Suppressor macrophage treated with lipopolysaccharide for 4 hours (primary cell): ENCODE measurements around the gene WDR5B.
A peak's percentile ranks its signal among the peaks of the same experiment; 100 is the strongest.

Experiments
- DNase-seq: peaks from one replicate; pipeline ENCODE4 v3.0.0-alpha.2; 2020

Gene WDR5B

DNA sequence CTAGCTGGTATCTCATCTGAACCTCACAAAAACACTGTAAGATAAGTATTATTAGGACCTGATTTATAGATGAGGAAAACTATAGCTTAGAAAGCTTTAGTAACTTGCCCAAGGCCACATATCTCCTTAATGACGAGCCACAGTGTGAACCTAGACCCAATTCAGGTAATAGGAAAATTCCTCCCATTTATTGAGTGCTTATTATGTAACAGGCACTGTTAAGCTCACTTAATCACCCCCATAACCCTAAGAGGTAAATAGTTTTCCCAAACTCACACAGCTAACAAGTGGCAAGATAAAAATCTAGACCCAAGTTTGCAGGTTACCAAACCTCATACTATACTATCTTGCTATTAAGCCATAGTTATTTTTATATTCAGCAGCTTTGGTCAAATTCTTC is 7.9 kb downstream of the WDR5B start:
- no peak for DNase-seq

DNA sequence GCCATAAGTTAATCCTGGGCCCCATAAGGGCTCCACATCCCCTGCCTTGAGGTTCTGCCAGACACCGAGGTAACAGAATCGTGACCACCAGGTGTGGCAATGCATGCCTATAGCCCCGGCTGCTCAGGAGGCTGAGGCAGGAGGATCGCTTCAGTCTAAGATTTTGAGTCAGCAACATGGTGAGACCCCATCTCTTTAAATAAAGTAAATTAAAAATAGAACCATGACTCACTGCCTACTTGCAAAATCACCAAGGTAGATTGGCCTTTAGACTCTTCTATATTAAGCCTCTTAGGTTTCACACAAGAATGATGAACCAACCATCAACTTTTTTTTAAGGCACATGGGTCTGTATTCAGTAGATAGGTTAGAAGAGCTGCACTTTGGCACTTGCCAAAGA is 9.7 kb downstream of the WDR5B start:
- no peak for DNase-seq

DNA sequence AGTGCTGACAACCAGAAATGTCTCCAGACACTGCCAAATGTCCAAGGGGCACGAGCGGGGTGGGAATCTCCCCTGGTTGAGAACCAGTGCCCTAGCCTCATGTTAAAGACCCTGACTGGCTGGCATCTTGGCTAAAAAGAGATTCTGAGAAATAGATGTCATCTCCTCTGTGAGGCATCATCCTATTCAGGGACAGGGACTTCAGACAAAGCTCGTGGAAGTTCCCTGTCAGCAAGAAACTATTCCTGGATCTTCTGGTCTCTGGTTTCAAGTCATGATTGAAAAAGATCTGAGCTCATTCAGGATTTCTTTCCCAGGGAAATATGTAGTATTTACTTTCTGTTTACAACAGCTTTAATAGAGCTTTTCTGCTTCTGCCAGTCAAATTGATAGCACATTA is 10.8 kb downstream of the WDR5B start:
- DNase-seq: peak; percentile 45

DNA sequence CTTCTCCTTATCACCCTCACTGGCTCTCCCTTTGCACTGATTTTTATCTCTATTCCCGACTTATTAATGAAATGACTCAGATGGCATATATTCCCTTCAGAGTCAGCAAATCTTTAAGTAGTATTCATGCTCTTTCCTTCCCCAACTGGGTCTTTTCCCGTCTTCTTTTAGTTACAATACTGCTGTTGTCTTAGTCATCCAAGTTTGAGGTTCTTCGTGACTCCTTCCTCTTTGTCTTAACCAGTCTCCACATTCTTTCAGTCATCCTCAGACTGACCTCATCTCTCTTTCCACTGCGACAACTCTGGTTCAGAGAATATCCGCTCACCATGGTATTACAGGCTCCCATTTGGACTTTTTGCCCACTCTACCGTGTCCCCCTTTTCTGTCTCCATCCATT is 12.4 kb downstream of the WDR5B start:
- DNase-seq: peak; percentile 80

DNA sequence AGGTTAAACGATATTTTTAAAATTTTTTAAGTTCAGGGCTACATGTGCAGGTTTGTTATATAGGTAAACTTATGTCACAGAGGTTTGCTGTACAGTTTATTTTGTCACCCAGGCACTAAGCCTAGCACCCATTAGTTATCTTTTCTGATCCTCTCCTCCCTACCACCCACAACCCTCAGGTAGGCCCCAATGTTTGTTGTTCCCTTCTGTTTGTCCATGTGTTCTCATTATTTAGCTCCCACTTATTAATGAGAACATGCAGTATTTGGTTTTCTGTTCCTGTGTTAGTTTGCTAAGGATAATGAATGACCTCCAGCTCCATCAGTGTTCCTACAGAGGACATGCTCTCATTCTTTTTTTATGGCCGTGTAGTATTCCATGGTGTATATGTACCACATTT is 16.9 kb downstream of the WDR5B start:
- DNase-seq: no peak

DNA sequence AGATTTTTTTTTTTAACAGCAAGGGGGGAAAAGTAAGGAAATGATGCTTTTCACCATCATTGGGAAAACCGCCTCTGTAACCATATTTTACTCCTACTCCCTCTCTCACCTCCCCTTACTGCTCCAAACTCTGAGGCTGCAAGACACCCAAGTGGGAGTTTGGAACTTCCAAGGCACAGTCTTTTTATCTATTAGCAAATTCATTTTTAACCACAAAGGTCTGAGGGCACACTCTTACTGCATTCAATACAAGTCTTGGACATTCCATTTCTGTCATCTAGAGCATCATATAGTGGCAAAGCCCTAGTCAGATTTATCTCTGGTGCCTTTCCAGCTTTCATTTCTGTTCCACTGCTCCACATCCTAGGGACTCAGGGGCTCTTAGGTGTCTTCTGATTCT is 18.7 kb downstream of the WDR5B start:
- DNase-seq: no peak

DNA sequence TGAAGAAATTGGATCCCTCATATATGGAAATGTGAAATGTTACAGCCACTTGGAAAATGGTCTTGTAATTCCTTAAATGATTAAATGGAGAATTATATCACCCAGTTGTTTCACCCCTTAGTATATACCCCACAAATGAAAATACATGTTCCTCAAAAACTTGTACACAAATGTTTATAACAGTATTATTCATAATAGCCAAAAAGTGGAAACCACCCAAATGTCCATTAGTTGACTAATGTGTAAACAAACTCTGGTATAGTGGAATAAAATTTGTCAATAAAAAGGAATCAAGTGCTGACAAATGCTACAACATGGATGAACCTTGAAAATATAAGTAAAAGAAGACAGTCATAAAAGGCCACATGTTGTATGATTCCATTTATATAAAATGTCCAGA is 19.4 kb downstream of the WDR5B start:
- DNase-seq: no peak

DNA sequence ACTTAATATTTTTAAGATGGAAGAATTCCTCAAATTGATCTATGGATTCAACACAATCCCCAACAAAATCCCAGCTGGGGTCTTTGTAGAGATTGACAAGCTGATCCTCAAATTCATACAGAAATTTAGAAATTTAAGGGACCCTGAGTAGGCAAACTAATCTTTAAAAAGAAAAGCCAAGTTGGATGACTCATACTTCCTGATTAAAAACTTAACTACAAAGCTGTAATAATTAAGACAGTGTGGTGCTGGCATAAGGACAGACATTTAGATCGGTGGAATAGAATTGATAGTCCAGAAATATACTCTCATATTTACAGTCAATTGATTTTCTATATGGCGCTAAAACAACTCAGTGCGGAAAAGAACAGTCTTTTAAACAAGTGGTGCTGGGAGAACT is 20.3 kb downstream of the WDR5B start:
- no peak for DNase-seq

DNA sequence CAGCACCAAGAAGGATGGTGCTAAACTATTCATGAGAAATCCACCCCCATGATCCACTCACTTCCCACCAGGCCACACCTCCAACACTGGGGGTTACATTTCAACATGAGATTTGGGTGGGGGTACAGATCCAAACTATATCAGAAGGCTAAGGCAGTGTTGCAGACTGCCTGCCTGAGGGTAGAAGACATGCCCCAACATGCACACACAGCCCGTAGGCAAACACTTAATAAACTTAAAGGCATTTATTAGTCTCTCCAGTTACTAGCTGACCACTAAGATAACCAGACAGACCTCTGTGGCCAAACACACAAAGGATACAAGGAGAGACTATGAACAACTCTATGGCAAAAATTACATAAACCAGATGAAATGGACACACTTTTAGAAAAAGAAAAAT is 21.7 kb downstream of the WDR5B start:
- no peak for DNase-seq

DNA sequence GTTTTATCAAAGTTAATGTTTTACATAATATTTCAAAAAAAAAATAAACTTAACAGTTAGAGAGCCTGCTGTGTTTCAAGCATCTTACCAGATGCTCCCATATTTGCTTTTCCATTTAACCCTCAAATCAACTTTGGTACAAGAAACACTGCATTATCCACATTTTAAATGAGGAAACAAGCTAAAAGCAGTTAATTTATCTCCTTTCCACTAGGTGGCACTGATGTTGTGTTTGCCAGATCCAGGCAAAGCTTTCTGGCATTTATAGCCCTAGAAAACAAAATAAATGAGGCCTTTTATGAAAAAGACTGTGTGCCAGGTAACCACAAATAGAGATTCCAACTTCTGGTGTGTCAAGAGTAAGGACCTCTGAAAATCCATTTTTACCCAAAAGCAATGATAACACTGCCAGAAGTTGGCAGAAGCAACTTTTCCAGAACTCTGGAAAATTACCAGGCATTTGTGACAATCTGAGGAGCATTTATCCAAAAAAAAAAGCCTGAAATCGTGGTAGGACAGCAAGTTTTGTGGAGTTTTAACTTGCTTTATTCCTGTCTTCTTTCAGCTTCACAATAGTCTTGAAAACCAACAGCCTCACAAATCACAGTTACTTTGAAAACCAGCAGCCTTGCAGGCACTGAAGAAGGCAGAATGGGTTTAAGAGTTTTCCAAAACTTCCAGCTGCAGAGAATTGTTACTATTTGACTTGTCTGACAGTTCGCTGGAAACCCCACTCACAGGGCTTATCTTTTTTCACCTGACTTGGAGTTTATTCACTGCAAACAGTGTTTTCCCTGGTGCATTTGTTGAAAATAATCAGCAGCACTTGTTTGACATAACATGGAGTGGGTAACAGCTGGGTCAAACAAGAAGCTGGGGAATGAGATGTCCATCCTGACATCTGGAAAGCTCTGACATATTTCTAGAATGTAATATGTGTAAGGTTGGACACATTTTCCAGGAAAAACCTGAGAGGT is 22.7 kb downstream of the WDR5B start:
- DNase-seq: peak; percentile 74

DNA sequence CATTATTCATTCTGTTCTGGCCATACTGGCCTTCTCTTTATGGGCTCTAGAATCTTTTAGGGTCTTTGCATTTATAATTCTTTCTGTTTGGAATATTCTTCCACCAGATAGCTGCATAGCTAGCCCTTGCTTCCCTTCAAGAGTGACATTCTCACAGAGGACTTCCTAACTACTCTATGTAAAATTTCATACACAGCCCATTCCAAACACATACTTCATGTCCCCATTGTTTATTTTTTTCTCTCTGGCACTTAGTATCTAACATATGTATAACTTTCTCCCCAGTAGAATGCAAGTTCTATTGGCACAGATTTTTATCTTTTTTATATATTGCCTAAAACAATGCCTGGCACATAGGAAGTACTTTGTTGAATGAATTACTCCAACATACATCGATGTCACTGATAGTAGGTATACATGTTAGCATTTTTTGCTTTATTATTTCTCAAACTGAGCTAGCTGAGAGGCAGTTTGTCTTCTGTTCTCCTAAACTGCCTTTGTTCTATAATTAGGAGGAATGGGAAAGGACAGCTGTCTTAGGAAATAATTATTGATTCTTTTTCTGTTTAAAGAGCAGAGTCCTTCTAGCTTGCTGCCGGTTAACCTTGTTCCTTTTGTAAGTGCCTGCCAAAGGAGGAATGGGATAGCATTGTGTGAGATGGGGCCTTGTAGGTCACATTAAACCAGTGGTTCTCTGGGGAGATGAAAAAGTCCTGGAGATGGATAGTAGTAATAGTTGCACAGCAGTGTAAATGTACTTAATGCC is 24.0 kb downstream of the WDR5B start:
- no peak for DNase-seq

DNA sequence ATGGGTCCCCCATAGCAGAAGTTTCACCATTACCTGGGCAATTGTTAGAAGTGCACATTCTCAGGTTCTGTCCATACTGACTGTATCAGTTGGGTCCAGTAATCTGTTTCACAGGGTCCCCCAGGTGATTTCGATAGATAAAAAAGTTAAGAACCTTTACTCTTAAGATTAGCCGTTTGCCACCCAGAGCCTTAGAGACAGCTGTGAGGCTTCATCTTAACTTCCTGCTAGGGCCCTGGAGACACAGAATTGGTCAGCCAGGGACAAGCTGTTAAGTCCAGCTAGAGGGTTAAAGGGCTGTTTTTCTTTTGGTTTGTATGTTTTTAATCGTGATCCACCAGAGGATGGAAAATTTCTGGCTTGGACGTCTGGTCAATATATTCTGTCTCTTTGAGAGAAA is 25.2 kb downstream of the WDR5B start:
- no peak for DNase-seq

DNA sequence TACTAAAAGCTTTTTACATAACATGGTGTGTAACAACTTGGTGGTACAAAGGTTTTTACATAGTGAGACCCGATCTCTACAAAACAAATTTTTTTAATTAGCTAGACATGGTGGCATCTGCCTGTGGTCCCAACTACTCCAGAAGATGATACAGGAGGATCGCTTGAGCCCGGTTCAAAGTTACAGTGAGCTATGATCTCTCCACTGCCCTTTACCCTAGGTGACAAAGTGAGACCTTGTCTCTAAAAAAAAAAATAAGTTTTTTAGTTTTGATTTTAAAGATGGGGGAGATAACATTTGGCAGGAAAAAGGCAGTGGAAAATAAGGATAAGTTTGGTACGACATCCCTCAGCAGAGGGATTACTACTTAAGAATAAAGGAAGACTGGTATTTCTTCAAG is 26.0 kb downstream of the WDR5B start:
- DNase-seq: no peak

DNA sequence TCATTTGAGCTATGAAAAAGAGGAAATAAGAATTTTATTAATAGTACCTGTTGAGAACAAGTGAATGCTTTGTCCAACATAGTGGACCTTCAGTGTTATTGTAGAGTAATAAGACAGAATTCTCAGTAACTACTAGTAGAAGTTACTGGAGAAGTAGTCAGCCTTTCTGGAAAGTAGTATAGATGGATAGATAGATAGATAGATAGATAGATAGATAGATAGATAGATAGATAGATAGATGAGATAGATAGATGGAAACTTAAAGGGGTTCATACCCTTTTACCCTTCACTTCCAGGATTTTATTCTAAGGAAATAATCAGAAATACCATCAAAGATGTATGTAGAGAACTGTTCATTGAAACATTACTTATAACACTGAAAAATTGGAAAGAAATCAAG is 26.7 kb downstream of the WDR5B start:
- DNase-seq: no peak

DNA sequence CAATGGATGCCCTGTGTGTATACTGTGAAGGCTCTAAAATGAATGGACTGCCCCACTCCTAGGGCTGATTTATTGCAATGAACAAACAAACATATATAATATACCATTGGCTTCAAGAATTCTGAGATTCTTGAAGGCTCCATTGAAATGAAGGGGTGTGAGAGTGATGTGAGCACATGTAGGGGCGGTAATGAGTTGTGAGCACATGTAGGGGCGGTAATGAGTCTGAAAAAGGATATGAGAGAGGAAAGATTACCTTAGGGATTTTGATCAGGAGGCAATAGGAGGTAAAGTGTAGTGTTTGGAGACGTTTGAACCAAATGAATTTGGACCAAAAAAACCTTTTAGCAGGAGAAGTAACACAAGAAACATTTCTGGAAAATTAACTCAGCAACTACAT is 28.2 kb downstream of the WDR5B start:
- no peak for DNase-seq

DNA sequence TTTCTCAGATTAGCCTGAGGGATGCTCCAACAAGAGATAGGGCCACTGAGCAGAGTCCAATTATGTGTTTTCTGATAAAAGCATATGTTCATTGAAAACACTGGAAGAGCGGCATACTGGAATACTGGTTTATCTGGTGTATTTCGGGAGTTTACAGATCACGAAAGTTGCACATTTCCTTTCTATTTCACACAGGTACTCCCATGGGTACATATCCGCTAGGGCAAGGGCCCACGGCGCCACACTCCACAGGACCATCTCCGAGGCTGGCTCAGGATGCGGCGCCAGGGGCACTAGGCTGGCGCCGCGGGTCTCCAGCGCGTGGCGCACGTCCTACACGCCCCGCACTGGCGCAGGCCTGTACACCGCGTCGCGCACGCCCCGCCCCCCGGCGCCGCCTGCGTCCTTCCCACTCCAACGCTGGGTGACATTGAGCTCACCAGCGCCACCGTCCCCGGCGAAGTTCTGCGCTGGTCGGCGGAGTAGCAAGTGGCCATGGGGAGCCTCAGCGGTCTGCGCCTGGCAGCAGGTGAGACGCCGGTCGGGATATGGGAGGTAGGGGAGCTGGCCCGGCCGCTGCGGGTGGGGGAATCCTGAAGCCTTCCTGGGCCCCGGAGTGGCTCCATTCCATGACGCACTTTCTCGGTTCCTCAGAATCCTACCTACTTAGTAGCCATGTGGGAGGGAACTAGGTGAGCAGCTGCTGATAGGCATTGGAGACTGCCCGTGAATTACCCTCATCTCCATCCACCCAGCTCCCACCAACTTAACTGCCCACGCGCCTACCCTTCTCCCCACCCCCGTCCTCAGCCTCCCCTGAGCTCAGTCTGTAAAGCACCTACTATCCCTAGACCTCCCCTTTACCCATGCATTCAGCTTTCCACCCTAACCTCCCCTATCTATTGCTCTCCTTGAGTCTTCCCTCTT is 31.8 kb downstream of the WDR5B start, which contains the start of gene FAM162A:
TSS of gene FAM162A (plus strand) at position 412 of the 927 bp plus-strand sequence. CDS start at position 496, 84 bp downstream.
- peak; percentile 99 for DNase-seq

DNA sequence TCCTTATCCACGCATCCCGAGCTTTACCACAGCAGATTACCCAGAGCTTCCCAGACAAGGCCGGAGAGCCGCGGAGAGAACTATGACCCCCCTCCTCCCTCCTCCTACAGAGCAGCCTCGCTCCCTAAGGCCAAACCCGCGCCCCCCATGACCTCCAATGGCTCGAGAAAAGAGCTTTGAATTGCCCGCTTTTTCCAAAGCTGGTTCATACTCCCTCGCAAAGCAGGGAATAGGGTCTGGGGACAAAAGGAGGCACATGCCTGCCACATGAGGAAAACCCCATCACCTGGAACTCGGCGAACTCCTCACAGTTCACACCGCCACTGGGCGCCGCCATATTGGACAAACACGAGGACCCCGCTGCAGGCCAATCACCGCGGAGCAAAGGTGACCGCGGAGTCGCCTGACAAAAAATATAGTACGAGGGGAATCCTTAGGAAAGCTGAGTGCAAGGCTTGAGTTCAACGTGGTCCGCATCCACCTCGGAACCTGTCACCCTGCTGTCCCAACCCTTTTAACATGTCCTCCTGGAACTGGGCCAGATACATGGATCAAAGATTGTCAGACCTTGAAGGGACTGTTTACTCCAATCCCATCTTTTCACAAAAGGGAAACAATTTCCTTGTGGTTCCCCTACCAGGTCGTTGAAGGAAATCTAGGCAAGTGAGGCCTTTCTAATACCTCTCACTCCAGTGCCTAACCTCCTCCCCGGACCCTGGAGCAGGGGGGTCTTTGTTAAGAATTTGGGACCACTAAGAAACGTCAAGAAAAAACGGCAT is 32.8 kb downstream of the WDR5B start, which contains the start of gene MIX23:
TSS of gene MIX23 (minus strand) at position 344 of the 779 bp plus-strand sequence. CDS start at position 337, 7 bp downstream.
- peak; percentile 89 for DNase-seq

DNA sequence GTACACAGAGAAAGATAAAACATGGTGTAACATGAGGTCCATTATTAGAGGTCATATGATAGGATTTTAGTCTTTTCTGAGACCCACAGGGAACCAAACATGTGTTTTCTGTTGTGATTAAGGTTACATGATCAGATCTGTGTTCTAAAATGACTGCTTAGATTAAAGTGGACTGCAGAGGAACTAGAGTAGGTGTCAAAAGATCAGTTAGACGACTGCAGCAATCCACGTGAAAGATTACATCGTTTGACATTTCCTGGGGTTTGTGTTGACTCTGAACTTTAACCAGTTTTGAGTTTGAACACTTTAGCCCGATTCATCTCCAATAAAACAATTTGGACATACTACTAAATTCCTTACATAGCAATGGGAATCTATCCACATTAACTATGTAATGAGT is 37.9 kb downstream of the WDR5B start:
- peak; percentile 16 for DNase-seq

DNA sequence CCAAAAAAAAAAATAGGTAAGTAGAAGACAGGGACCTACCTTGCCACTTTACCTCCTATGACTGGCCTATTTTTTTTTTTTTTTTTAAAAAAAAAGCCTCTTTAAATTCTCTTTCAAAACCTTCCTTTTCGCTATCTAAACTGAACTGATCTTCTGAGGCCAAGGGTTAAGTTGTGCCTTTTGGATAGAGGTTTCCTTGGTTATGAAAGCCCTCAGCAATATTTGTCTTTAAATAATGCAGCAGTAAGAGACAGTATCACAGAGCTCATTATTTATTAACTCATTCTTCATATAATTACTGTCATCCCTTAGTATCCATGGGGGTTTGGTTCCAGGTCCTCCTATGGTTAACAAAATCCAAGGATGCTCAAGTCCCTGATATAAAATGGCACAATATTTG is 41.8 kb downstream of the WDR5B start:
- no peak for DNase-seq

DNA sequence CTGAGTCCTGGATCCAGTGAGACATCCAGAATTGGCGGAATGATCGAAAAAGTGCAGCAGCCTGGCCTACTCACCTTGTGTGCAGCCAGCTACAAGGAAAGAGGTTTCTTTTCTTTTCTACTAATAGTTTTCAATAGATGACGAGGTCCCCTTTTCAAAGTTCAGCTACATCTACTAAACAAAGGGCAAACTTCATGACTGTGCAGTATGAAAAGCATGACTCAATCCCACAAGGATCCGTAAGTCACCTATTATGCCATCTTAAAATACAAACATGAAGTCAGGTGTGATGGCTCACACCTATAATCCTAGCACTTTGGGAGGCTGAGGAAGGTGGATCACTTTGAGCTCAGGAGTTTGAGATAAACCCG is 49.5 kb downstream of the WDR5B start:
- DNase-seq: no peak

DNA sequence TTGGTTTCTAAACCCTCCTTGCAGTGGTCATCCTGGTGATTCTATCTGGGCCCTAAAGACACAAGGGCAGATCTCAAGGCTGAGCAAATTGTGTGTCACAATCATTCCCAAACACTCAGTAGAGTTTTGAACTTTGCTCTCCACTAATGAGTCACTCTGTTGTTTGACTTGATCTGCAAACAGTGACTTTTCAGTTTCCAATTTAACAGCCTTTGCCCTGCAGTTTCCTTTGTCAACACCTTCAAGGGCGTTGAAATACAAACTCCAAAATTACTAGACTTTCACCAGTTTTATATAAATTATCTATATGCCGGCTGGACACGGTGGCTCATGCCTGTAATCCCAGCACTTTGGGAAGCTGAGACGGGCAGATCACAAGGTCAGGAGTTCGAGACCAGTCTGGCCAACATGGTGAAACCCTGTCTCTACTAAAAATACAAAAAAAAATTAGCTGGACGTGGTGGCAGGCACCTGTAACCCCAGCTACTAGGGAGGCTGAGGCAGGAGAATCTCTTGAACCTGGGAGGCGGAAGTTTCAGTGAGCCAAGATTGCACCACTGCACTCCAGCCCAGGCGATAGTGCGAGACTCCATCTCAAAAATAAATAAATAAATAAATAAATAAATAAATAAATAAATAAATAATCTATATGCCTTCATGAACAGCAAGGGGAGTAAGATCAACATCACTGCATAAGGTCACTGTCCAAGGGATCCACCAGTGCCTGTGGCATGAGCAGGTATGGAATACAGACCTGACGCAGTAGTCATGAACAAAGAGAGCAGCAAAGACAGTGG is 50.1 kb downstream of the WDR5B start:
- DNase-seq: peak; percentile 73
